OCI-LY7 (cell line): ENCODE measurements around the gene WNT2. TPM values are rescaled to one million over a fixed set of nuclear protein-coding genes. Genes with fewer than 3 reads are reported as not detected.
"Not testable (repeated sequence)": the region's sequence is repeated elsewhere in the genome, so short reads cannot be mapped to it uniquely, and the experiment has no call there.

Experiments
- BruUV-seq: library from RNA; stranded (reverse); fragments of 400-500 nt; replicated peaks from 2 replicates; lab custom pipeline; 2021; lab: Mats Ljungman, UMichigan
- CTCF ChIA-PET: fragments of 300-600 bp; sonication (Branson Sonifier 250); formaldehyde crosslinking; loops from one replicate; lab custom pipeline; 2022; ENCODE audit warnings: antibody characterized with exemption; ENCODE audit not compliant: unreplicated experiment; lab: Charles Lee
- POLR2A ChIA-PET: fragments of 300-600 bp; sonication (Branson Sonifier 250); formaldehyde crosslinking; loops from one replicate; lab custom pipeline; 2022; ENCODE audit warnings: antibody characterized with exemption; lab: Charles Lee
- DNase-seq: peaks from one replicate; pipeline ENCODE4 v3.0.0-alpha.2; 2015; ENCODE audit warnings: low spot score
- H2AFZ ChIP-seq: fragments of 200-600 bp; sonication (generic), shearing (Covaris generic); 2 replicates; pipeline ENCODE4 v1.6.1; 2014; ENCODE audit warnings: mild to moderate bottlenecking, antibody characterized with exemption, low read length, moderate library complexity
- H3K27ac ChIP-seq: fragments of 200-600 bp; sonication (generic); 2 replicates; pipeline ENCODE4 v1.5.1; 2014; ENCODE audit warnings: mixed run types, low read depth, mild to moderate bottlenecking, moderate library complexity, low read length, inconsistent platforms; ENCODE audit not compliant: poor library complexity, severe bottlenecking
- H3K36me3 ChIP-seq: fragments of 200-600 bp; sonication (generic); 2 replicates; pipeline ENCODE4 v1.6.1; 2014; ENCODE audit warnings: mild to moderate bottlenecking, antibody characterized with exemption, low read length, moderate library complexity, mixed read lengths; ENCODE audit not compliant: insufficient read depth
- H3K4me1 ChIP-seq: fragments of 200-600 bp; sonication (generic); 2 replicates; pipeline ENCODE4 v1.5.1; 2014; ENCODE audit warnings: mild to moderate bottlenecking, low read length; ENCODE audit not compliant: insufficient read depth, poor library complexity, severe bottlenecking
- H3K4me2 ChIP-seq: fragments of 200-600 bp; sonication (generic); 2 replicates; pipeline ENCODE4 v1.6.1; 2014; ENCODE audit warnings: mild to moderate bottlenecking, low read length
- H3K4me3 ChIP-seq: fragments of 200-600 bp; sonication (generic); 2 replicates; pipeline ENCODE4 v1.5.1; 2014; ENCODE audit warnings: mild to moderate bottlenecking, low read depth, low read length; ENCODE audit not compliant: poor library complexity, severe bottlenecking
- H3K79me2 ChIP-seq: fragments of 200-600 bp; sonication (generic); 2 replicates; pipeline ENCODE4 v1.6.1; 2016; ENCODE audit warnings: low read depth, mild to moderate bottlenecking, low read length, moderate library complexity, mixed read lengths; ENCODE audit not compliant: insufficient read depth
- H3K9me2 ChIP-seq: fragments of 200-600 bp; sonication (generic); 2 replicates; pipeline ENCODE4 v1.6.1; 2016; ENCODE audit warnings: mild to moderate bottlenecking, low read length, mixed read lengths; ENCODE audit not compliant: insufficient read depth
- H3K9me3 ChIP-seq: fragments of 200-600 bp; sonication (generic); 2 replicates; pipeline ENCODE4 v1.6.1; 2014; ENCODE audit warnings: mild to moderate bottlenecking, mixed run types, low read length, mixed read lengths
- H4K20me1 ChIP-seq: fragments of 200-600 bp; sonication (generic); 2 replicates; pipeline ENCODE4 v1.6.1; 2014; ENCODE audit warnings: mild to moderate bottlenecking, antibody characterized with exemption, low read length, moderate library complexity, mixed read lengths; ENCODE audit not compliant: insufficient read depth
- EZH2phosphoT487 ChIP-seq: fragments of 200-600 bp; sonication (generic); IDR thresholded peaks from 2 replicates; pipeline ENCODE4 v1.6.1; 2018; ENCODE audit warnings: low read depth, borderline replicate concordance, mild to moderate bottlenecking, mixed run types, antibody characterized with exemption, low read length, moderate library complexity, mixed read lengths
- intact Hi-C: fragments of 100-400 bp; cut with micrococcal nuclease; formaldehyde crosslinking; loops from one replicate; pipeline ENCODE4 v1.10.0; 2022; ENCODE audit not compliant: unreplicated experiment
- total RNA-seq, 2 experiments: library from RNA; depleted of rRNA in 1 of 2; stranded (reverse); fragments of >200 nt in 1 of 2; shearing (Covaris generic) in 1 of 2; gene quantifications; 2 replicates each; pipeline ENCODE4 v1.2.3, GENCODE V29; 2014 to 2022
- TF ChIP-seq, protein P1 (sequence below): fragments of 200-600 bp; sonication (generic); conservative IDR thresholded peaks from 2 replicates; pipeline ENCODE4 v1.5.1; 2014; ENCODE audit warnings: mild to moderate bottlenecking, antibody characterized with exemption, low read length, moderate library complexity, mixed read lengths

Gene WNT2
- total RNA-seq, 2 experiments from 2014 or later = not detected

DNA sequence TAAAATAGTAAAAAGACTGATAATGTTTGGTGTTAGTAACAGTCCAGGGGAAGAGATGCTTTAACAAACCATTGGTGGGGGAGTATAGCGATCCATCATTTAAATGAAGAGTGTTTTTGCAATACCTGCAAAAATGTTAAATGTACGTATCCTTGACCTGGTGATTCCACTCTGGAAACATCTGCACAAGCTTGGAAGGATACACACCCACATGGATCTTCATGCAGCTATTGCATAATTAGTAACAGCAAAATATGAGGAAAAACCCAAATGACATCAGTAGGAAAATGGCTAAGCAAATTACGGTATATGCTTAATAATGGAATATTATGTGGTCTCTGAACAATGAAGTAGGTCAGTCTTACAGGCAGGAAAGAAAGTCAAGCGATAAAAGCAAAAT, 20.5 kb downstream of the WNT2 start:
- Histone ChIP-seq H3K9me2 (no peaks in the 10 kb centered on the region), H3K4me1 (no peaks in the 10 kb centered on the region), H3K9me3 (no peaks in the 10 kb centered on the region), H3K4me3 (no peak overlapping the region), H3K27ac (no peak overlapping the region), H3K4me2 (no peak overlapping the region), H4K20me1 (no peaks in the 10 kb centered on the region), H3K79me2 (no peaks in the 10 kb centered on the region), H2AFZ (no peak overlapping the region), H3K36me3 (no peaks in the 10 kb centered on the region)
- no peak for DNase-seq
- intact Hi-C loops = no loop called here
- TF ChIP-seq, protein P1, sequence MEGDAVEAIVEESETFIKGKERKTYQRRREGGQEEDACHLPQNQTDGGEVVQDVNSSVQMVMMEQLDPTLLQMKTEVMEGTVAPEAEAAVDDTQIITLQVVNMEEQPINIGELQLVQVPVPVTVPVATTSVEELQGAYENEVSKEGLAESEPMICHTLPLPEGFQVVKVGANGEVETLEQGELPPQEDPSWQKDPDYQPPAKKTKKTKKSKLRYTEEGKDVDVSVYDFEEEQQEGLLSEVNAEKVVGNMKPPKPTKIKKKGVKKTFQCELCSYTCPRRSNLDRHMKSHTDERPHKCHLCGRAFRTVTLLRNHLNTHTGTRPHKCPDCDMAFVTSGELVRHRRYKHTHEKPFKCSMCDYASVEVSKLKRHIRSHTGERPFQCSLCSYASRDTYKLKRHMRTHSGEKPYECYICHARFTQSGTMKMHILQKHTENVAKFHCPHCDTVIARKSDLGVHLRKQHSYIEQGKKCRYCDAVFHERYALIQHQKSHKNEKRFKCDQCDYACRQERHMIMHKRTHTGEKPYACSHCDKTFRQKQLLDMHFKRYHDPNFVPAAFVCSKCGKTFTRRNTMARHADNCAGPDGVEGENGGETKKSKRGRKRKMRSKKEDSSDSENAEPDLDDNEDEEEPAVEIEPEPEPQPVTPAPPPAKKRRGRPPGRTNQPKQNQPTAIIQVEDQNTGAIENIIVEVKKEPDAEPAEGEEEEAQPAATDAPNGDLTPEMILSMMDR = no peak
- no peak for TF ChIP-seq EZH2phosphoT487
- ChIA-PET POLR2A (no interaction called here), CTCF (no interaction called here)
- no TSS peak for BruUV-seq

DNA sequence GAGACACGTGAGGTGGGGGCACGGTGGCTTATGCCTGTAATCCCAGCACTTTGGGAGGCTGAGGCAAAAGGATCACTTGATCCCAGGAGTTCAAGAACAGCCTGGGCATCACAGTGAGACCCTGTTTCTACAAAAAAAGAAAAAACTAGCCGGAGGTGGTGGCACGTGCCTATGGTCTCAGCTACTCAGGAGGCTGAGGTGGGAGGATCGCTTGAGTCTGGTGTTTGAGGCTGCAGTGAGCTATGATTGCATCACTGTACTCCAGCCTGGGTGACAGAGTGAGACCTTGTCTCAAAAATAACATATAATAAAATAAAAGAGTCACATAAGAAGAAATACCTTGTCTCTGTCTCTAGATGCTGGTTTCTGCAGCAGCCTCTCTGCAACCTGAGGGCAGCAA, 22.4 kb downstream of the WNT2 start:
- H3K79me2 ChIP-seq, BruUV-seq, H3K36me3 ChIP-seq, H2AFZ ChIP-seq, intact Hi-C loops, H3K4me3 ChIP-seq, DNase-seq, CTCF ChIA-PET, H3K27ac ChIP-seq, H3K9me2 ChIP-seq, H3K9me3 ChIP-seq, POLR2A ChIA-PET, H3K4me2 ChIP-seq, H4K20me1 ChIP-seq, H3K4me1 ChIP-seq: not testable (repeated sequence)

DNA sequence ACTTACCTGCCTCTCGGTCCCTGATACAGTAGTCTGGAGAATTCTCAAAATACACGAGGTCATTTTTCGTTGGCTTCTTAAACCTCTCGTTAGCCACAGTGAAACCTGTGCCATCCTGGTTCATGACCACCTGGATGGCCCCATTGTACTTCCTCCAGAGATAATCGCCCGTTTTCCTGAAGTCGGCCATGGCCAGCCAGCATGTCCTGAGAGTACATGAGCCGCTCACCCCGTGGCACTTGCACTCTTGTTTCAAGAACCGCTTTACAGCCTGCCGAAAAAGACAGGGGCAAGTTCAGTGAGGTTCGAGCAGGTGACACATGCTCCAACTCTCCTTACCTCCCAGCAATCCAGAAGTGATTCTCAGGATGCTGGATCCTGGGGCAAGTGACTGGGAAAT, 25.3 kb downstream of the WNT2 start:
- ChIA-PET POLR2A (no interaction called here), CTCF (no interaction called here)
- no peaks in the 10 kb centered on the region for H3K9me2 ChIP-seq
- H3K9me3 ChIP-seq = no peaks in the 10 kb centered on the region
- BruUV-seq = no TSS peak
- H3K4me1 ChIP-seq = no peaks in the 10 kb centered on the region
- H3K4me3 ChIP-seq = no peak overlapping the region
- no peak overlapping the region for H3K27ac ChIP-seq
- H3K4me2 ChIP-seq = no peak overlapping the region
- DNase-seq = no peak
- H3K79me2 ChIP-seq = no peaks in the 10 kb centered on the region
- TF ChIP-seq, protein P1 = no peak
- no peak for TF ChIP-seq EZH2phosphoT487
- intact Hi-C loops = no loop called here
- H4K20me1 ChIP-seq = no peaks in the 10 kb centered on the region
- H3K36me3 ChIP-seq = no peaks in the 10 kb centered on the region
- no peak overlapping the region for H2AFZ ChIP-seq
